HG02571 (cell line): Measurements from ENCODE around the gene PDXDC1.
"Not testable (repeated sequence)": the region's sequence is repeated elsewhere in the genome, so short reads cannot be mapped to it uniquely, and the experiment has no call there.

Source experiments
- ATAC-seq: cut with Tn5 transposase; IDR thresholded peaks from one replicate; pipeline ENCODE4 v1.9.1; 2021; ENCODE audit warnings: mild to moderate bottlenecking, moderate library complexity; ENCODE audit not compliant: unreplicated experiment

PDXDC1 gene

DNA sequence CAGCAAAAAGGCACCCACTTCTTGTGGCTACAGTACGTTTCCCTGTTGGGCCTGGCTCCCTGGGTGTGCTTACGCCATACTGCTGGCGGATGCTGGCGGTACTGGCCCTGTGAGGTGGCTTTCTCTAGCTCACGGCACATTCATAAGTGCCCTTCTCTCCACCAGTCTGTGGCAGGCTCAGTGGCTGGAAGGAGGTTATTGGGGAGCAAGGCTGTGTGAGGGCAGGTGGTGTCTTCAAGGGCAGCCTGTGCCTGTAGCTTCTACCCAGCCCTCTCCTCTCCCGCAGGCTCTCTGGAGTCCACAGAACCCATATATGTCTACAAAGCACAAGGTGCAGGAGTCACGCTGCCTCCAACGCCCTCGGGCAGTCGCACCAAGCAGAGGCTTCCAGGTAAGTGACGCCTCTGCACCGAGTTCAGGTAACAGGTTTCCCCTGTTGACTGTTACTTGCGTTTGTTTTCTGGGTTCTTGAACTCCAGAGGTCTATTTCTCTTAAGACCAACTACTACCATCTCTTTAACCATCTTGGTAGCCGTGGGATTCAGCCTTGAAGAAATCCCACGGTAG is 60.4 kb downstream of the PDXDC1 start:
- no peak for ATAC-seq

DNA sequence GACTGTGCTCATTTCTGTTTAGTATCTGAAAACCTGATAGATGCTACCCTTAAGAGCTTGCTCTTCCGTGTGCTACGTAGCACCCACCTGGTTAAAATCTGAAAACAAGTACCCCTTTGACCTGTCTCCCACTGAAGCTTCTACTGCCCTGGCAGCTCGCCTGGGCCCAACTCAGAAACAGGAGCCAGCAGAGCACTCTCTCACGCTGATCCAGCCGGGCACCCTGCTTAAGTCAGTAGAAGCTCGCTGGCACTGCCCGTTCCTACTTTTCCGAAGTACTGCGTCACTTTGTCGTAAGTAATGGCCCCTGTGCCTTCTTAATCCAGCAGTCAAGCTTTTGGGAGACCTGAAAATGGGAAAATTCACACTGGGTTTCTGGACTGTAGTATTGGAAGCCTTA is 62.2 kb downstream of the PDXDC1 start:
- ATAC-seq = no peak

- ATAC-seq = no peak
These were observed 62.9 kb downstream of the PDXDC1 start for GRCh38 chr16:15037745-15038144.

DNA sequence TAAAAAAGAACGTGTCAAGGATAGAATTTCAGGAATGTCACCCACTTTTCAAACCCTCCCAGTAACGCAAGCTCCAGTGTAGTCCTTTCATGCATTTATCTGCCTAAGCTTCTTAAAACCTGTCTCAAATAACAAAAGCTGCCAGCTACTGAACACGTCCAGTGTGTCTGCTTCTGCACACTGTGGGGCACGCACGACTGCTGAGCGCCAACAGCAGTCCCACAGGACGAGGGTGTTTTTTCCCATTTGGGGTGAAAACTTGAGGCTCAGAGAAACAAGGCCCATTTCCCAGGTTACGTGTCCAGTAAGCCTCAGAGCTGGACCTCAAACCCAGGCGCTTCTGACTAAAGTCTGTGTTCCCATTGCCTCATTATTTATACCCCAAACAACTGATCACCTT is 63.9 kb downstream of the PDXDC1 start:
- no peak for ATAC-seq

DNA sequence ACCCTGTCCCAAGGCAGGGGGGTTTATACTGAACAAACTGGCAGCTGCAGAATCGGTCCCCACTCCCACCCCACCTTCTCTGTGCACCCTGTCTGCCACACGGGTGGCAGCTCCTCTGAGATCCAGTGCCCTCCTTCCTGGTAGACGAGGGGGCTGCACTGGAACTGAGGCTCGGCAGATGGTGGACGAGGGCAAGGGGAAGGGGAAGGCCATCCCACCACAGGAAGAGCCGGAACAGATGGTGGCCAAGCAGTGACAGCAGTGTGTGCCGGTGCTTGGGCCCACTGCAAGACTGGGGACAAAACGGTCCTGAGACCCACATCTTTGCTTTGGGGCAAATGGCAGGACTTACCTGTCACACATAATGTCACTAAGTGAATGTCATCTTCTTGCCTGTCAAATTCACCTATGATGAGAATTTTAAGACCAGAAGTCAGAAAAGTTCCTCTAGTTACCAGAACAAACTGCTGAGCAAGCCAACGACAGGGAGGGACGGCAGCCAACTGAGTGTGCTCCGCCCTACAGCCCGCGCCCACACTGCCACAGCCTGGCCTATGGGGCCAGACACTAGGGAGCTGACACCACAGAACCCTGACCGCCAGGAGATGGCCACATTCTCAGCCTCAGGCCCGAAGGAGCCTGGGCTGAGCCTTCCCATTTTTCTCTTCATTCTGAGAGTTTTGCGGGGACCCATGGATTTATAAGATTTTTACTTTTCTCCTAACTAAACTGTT is 66.6 kb downstream of the PDXDC1 start:
- ATAC-seq = no peak

DNA sequence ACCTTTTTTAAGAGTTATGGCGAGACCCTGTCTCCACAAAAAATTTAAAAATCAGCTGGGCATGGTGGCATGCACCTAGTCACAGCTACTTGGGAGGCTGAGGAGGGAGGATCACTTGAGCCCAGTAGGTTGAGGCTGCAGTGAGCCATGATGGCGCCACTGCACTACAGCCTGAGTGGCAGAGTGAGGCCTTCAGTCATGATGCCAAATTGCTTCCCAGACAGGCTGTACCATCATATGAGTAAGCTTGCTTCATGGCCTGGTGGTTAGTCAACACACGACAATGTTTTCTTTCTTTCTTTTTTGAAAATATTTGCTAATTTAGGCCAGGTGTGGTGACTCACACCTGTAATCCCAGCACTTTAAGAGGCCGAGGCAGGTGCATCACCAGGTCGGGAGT is 68.5 kb downstream of the PDXDC1 start:
- no peak for ATAC-seq

DNA sequence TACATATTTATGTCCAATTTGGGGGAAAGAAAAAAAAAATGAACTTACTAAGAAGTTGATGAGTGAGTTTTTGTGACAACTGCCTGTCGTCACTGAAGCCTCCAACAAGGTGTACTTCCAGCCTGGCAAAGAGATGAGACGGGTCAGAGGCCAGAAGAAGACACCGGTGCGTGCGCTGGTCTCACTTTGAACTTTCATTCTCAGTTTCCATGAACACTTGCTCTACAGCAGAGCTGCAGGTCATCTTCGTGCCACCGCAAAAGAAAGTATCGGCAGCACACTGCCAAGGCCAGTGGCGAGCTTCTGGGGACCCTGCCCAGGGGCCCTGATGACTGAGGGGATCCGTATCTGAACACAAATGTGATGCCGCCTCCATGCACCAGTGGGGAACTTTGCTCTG is 69.5 kb downstream of the PDXDC1 start:
- no peak for ATAC-seq

DNA sequence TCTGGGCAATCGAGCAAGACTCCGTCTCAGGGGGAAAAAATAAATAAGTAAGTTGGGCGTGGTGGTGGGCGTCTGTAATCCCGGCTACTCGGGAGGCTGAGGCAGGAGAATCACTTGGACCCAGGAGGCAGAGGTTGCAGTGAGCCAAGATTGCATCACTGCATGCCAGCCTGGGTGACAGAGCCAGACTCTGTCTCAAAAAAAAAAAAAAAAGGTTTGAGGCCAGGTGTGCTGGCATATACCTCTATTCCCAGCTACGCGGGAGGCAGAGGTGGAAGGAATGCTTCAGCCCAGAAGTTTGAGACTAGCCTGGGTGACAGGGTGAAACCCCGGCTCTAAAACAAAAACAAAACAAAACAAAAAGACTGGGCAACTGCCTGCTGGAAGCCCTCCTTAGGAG is 70.4 kb downstream of the PDXDC1 start:
- not testable (repeated sequence) for ATAC-seq

GRCh38 chr16:15046692-15047376 is 72.0 kb downstream of the PDXDC1 start:
- no peak for ATAC-seq

- no peak for ATAC-seq
These were observed 74.9 kb downstream of the PDXDC1 start for GRCh38 chr16:15049581-15050180.

DNA sequence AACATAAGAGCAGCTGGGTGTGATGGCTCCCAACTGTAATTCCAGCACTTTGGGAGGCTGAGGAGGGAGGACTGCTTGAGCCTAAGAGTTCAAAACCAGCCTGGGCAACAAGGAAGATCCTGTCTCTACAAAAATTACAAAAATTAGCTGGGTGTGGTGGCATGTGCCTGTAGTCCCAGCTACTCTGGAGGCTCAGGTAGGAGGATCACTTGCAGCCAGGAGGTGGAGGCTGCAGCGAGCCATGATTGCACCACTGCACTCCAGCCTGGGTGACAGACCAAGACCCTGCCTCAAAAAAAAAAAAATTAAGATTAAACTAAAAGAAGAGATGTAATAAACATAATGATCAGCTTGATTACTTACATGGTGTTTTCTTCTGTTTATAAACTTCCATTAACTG is 75.6 kb downstream of the PDXDC1 start:
- ATAC-seq = not testable (repeated sequence)

- no peak for ATAC-seq
These were observed 76.6 kb downstream of the PDXDC1 start for GRCh38 chr16:15051387-15051951.

GRCh38 chr16:15052747-15053476 is 78.1 kb downstream of the PDXDC1 start:
- no peak for ATAC-seq

DNA sequence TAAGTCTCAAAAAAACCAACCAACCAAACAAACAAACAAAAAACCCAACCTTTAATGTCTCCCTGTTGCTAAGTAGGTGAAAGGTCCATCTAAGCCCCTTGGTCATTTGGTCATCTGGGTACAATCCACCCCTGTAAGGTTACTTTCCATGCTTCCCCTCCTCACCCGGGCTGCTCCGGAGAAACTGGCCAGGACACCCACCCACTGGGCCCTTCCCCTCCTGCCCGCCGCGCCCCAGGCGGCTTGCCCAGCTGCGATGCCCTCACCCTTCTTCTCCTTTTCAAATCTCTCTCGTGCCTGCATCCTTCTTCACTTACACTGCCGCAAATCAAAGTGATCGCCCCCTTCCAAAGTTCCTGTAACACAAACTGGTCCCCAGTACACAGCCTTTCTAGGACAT is 79.1 kb downstream of the PDXDC1 start:
- ATAC-seq = no peak

DNA sequence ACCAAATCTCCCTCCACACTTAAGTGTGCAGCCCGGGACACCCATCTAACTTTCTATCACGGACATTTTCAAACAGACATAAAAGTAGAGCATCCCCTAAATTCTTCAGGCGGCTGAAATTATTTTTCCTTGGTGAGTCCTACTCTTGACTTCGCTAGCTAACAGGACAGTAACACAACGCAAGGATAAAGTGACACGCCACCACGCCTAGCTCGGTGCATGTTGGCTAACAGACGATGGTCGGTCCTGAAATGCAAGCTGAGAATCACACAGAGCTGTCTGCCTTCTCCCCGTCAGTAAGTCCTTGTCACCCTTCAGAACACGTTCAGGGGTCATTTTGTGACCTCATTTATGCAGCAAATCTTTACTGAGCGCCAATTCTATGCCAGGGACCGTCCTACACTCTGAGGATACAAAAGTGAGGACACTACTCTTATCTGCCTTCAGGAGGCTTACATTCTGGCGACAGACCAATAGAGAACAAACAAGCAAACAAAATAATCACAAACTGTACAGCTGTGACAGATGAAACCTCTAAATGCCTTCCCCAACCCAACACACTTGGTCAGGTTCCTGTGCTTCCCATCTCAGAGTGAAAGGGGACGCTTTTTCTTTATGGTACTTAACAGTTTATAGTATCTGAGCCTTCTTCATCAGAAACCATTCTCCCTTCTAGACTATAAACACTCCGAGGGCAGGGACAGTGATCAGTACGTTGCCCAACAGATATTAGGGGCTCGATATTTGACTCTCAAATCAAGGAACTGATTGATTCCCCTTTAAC is 79.7 kb downstream of the PDXDC1 start:
- no peak for ATAC-seq

DNA sequence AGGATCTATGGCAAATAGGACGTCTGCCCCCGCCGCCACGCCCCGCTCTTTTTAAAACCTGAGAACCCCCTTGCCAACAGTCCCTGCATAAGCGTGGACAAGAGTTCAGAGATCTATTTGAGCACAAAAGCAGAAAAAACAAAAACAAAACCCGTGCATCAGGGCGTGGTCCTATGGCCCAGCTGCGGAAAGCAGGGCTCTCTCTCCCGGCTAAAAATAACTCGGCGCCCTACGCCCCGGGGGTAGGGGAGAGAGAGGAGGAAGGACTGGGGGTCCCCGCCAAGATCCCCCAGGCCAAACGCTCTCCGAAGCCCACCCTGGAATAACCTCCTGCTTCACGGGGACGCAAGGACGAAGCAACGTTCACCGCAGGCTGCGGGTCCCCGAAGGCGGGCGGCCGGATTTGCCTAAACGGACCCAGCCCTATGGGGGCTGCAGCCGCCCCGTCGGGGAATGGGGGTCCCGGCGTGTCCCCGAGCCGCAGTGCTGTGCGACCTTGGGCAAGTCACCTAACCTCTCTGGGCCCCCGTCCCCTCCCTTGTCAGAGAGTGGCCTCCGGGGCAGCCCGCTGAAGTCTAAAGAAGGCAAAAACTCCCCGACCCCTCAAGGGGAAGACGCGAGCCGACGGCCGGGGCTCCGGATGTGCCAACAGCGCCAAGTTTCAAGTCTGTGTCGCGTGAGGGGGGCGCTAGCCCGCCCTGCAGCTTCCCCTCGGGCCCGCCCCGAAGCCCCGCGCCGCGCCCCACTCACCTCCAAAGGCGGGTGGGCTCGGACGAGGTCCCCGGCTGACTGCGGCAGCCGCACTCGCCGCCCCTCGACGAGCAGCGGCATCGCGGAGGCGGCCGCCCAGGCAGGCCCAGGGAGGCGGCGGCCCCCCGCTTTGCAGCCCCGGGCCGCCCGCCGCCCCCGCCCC is 80.6 kb downstream of the PDXDC1 start:
- peak; percentile 52 for ATAC-seq

GRCh38 chr16:15057681-15058417 is 83.0 kb downstream of the PDXDC1 start:
- ATAC-seq = no peak

- ATAC-seq = no peak
These were observed 84.5 kb downstream of the PDXDC1 start for GRCh38 chr16:15059324-15059723.
